ENCODE data around the gene SRGAP1.
"Not testable (repeated sequence)": the region's sequence is repeated elsewhere in the genome, so short reads cannot be mapped to it uniquely, and the experiment has no call there.

The SRGAP1 gene

DNA sequence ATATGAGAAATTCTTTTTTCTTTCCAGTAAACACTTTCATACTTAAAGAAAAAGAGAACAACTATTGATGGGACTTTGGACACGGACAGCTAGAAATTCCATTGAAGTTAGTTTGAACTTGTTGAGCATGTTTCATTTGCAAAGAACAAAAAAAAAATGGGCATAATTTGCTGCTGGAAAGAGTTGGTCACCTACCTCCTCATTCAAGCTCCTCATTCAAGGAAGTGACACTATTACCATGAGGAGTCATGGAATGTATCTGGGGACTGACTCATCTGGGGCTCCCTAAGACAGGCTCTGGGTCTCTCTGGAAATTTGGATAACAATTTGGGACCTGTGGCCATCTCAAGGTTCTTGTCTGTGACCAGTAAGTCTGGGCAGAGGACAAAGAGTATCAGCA lies 327.2 kb downstream of the SRGAP1 start:
- DNase-seq (ENCODE audit: low read depth) = no peak

DNA sequence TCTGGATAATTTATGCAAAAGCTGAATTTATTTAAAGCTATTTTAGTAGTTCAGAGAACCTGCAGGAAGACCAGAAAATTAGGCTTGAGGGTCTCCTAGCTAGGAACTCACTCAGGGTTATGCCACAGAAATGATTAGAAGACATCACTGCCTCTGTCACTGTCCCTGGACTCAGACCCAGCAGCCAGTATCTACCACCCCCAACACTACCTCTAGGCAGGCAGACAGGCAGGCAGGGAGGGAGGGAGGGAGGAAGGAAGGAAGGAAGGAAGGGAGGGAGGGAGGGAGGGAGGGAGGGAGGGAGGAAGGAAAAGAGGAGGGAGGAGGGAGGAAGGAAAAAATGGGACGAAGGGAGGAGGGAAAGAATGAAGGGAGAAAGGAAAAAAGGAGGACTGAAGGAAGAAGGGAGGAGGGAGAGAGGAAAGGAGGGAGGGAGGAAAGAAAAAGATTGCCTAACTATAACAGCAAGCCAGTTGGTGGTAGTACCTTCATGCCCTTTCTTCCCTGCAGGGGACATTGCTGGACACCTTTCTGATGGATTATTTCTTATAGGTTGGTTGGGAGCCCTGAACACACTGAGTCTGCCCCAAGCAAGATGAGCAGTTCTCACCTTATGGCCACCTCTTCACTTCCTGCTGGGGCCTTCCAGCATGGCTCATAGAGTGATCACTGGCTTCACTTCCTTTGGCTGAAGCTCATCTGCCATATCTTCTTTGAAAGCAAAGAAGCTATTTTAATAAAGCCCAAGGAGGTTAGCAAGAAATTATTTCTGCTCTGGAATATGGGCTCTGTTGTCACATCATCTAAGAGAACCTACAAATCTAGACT lies 327.9 kb downstream of the SRGAP1 start:
- no peak for DNase-seq (ENCODE audit: low read depth)

DNA sequence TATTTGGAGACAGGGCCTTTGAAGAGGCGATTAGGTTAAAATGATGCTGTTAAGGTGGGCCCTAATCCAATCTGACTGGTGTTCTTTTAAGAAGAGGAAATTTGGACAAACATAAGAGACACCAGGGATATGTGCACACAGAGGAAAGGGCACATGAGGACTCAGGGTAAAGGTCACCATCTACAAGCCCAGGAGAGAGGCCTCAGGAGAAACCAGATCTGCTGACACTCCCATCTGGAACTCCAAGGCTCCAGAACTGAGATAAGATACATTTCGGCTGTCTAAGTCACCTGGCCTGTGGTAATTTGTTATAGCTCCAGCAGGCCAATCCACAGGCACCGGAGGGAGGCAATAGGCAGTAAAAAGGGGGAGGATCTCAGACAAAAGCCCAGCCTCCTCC lies 329.0 kb downstream of the SRGAP1 start:
- no peak for DNase-seq (ENCODE audit: low read depth)

DNA sequence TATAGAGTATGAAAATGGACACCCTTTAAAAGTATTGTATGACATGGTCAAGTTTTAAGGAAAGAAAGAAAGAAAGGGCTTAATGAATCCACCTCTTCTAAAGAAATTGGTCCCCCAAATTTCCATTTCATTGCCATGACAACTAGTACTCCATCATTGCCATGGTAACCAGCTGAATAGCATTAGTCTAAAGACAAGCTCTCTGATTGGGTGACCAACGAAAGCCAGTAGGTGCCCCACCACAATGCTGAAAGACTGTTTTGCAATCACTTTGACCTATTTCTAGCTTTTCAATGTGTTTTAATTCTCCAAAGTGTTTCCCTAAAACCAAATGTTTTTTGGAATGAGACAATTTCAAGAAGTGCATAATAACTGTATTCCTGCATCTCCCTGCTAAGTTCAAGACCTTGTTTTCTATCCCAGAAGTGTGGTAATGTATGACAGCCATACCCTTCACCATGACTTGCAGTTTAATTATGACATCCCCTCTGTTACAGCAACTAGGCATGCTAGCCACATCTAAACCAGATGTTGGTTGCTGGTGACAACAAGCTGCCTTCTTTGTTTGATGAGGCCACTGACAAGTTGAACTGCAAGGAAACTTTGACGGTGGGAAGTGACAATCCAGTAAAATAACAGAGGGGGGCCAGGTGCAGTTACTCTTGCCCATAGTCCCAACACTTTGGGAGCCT lies 330.9 kb downstream of the SRGAP1 start:
- DNase-seq (ENCODE audit: low read depth) = no peak

DNA sequence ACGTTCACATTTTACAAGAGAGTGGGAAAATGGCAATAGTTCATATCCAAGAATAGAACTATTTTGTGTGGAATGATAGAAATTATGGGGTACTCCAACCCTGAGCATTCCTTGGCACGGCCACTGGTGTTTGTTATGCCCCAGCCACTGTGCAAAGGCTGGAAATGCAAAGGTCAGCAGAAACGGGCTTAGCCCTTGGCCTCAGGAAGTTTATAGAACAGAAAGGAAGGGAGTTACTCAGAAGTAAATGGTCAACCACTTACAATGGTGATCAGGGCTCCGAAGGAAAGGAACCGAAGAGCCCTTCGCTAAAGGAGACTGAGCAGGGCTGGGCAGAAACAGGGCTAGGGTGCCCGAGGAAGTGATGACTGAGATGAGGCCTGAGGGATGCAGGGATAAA lies 332.5 kb downstream of the SRGAP1 start:
- no peak for DNase-seq (ENCODE audit: low read depth)

DNA sequence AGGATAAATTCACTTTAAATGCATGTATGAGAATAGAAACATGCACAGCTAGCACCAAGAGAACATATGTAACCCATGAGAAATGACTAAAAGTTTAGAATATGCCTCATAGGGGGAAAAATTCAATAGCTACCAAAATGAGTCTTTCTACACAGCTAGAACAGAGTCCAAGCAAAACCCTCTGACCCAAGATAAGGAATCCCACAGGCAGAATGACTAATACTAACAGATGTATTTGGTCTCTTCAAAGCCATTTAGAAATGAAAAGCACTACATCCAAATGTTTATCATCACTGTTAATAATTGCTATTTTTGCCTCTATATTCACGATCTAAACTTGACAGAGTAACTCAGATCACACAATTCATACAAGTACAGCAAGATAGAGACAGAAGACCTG lies 333.6 kb downstream of the SRGAP1 start:
- no peak for DNase-seq (ENCODE audit: low read depth)

DNA sequence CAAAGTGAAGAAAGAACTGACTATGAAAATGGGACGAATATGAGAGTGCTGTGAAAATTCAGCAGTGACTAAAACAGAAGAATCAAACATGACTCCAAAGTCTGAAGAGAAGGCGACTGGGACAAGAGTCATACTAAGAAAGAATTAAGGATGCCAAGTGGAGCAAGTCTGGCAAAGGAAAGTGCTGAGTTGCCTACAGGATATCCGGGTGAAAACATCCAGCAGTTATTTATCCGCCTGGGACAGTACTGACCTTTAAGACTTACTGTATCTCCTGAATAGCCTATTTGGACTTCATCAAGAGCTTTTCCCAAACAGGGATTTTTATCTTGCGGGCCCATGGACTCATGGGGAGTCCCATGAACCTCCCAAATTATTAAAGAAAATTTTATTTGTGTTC lies 336.5 kb downstream of the SRGAP1 start:
- DNase-seq (ENCODE audit: low read depth) = no peak

DNA sequence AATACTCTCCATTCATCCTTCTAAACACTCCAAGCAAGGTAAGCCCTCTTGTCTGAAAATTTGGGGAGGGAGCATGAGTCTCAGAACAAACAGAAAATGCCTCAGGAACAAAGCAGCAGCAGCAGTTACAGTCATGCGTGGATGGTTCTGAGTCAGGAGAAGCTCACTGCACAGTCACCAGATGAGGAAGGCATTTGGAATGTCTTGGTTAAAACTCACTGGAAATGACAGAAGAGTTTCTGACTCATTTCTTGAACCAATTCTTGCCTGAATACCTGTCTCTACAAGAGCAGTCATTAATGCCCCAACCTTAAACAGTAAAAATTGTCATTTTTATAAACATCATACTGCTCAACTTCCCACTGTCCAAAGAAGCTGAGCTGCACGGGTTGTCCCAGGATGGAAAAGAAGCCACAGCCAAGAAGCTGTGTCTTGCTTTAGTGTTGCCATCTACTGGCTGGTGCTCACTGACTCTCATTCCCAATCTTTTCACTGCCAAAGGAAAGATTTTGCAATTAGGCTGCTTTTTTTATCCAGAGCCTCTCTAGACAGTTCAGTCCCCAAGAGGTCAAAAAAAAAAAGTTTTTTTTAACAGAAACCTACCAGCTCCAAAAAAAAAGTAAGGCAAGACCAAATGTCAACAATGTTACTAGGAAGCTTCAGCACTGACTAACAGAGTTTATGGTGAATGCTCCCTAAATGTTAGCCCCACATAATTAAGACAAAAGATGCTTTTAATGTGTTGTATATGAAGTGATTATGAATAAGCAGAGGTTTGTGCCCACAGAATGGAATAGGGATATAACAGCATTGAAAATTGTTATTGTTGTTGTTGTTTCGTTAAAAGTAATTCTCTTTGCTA lies 337.2 kb downstream of the SRGAP1 start:
- no peak for DNase-seq (ENCODE audit: low read depth)

DNA sequence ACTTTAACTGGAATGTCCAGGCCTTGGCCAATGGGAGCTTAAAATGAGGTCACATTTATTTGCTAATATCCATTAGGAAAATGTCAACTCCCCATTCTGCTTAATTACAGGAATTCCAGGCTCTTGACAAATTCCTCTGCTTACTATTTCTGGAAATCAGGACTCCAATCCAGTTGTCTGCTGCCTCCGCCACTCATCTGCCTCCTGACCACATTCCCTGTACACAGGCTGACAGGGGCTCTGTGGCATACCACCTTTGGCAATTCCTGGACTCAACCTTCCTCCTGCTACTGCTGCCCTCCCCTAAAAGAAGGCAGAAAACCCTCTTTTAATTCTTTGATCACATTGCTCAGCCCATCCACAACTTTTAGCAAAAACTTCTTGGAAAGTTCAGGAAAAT lies 339.7 kb downstream of the SRGAP1 start:
- DNase-seq (ENCODE audit: low read depth) = no peak

DNA sequence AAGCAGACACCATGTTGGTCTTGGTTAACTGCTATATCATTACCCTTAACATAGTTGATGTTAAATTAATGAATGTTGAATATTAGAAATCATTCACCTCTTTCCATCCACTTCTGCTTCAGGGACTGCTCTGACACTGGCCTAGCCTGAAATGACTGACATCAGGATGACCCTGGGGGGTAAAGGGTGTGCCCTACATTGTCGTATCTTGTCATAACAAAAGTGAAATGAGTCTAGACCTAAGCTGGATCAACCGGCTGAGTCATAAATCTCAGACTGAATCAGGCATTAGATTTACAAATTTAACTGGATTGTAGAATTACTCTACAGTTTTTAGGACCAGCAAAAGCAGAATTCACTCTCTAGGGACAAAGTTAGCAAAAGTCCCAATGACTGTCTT lies 342.3 kb downstream of the SRGAP1 start:
- DNase-seq (ENCODE audit: low read depth) = no peak

DNA sequence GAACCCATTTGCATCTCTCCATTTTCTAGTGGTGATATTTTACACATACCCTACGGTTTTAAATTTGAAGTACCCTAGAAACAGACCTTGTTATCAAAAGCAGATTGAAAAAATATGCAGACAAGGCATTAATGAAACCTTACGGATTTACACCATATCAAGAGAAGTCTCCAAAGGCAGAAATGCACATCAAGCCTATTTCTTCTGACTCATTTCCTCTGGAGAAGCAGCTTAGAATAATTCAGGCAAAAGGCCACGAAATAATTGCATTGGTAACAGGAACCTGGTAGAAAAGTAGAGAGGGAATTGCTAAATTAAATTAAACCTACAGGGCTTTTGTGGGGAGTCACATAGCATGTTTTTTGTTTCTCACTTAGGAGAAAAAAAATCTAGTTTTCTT lies 342.9 kb downstream of the SRGAP1 start:
- DNase-seq (ENCODE audit: low read depth) = no peak

DNA sequence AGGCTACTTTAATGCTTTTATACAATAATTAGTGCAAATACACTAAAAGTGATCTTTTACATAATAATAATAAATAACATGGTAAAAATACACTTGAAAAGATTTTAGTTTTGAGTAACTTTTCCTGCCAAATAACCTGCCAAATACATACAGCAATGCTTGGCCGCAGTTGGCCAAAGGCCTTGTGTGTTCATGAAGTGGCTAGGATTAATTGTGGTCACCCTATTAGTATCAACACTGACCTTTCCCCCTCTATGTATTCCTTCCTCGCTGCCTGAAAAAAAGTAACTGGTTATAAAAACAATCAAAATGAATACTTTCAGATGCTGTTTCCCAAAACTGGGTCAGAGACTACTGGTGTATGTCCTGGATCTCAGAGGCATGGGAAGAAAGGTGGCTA lies 343.3 kb downstream of the SRGAP1 start:
- no peak for DNase-seq (ENCODE audit: low read depth)

DNA sequence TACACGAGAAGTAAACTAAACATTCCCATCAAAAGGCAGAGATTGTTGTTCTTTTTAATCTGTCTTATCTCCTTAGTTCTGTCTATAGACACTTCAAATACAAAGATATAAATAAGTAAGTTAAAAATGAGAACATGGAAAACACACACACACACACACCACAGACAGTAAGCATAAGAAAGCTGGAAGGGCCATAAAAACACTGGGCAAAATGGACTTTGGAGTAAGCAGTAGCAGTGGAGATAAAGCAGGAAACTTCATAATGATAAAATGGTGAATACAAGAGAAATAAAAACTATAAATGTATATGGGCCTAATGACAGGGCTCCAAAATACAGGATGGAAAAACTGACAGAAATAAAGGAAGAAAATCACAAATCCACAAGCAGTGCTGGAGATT lies 345.0 kb downstream of the SRGAP1 start:
- DNase-seq (ENCODE audit: low read depth) = no peak

DNA sequence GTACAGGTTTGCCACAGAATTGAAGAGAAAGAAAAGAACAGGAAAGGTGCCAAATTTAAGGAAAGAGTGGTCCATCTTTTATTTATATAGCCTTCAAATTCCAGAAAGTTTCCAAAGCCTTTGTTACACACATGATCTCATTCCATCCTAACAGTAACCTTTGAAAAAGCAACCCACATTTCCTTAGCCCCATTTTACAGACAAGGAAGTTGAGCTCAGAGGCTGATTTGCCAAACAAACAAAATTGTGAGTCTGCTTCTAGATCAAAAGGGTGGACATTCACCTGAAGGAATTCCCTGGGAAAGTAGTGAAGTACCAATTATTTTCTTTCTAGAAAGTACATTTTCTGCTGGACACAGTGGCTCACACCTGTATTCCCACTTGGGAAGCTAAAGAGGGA lies 345.6 kb downstream of the SRGAP1 start:
- DNase-seq (ENCODE audit: low read depth) = no peak

DNA sequence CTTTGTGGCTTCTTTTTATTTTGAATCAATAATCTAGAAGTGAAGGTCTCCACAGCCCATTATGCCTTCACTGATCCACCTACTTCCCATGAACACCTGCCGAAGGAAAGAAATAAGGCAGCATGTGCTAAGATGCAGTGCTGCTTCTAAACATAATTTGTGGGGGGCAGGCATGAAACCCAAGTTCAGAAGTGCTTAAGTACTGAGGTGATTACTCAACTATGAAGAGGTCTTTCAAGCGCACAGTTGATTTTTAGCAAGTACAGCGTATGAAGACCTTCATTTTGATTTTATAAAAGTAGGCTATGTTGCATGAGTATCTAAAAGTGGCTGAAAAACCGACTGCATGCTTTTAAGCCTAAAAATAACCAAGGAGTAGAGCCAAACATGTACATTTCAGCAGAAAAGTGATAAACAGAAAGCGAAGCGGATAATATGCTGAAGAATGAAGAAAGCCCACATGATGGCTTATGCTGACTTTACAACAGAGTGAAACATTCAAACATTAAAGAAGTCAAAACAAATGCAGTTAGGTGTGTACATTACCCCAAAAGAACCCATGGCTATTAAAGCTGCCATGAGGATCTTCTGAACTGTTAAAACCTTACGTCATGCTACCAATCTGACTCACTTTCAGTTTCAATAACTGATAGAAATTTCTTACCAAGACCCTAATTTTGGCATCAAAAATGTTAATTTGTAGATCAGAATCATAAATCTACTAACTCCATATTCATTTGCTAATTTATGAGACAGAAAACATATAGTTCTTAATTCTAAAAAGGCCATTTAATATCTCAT lies 348.3 kb downstream of the SRGAP1 start:
- no peak for DNase-seq (ENCODE audit: low read depth)

DNA sequence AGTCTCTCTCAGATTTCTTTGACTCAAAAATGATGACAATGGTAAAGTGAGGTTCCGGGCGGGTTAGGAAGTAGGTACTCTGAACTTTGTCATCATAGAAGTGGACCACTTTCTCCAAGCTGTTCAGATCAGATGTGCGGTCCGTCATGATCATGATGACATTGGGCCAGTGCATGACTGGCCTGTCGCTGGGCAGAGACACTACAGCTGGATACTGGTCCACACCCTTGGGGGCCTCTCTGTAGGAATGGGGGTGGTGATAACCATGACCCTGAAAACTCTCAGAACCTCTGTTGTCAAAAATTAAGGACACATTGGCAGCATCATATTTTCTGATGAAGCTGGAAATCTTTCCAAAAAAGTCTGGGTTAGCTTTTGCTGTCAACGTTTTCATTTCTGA lies 349.4 kb downstream of the SRGAP1 start:
- no peak for DNase-seq (ENCODE audit: low read depth)

DNA sequence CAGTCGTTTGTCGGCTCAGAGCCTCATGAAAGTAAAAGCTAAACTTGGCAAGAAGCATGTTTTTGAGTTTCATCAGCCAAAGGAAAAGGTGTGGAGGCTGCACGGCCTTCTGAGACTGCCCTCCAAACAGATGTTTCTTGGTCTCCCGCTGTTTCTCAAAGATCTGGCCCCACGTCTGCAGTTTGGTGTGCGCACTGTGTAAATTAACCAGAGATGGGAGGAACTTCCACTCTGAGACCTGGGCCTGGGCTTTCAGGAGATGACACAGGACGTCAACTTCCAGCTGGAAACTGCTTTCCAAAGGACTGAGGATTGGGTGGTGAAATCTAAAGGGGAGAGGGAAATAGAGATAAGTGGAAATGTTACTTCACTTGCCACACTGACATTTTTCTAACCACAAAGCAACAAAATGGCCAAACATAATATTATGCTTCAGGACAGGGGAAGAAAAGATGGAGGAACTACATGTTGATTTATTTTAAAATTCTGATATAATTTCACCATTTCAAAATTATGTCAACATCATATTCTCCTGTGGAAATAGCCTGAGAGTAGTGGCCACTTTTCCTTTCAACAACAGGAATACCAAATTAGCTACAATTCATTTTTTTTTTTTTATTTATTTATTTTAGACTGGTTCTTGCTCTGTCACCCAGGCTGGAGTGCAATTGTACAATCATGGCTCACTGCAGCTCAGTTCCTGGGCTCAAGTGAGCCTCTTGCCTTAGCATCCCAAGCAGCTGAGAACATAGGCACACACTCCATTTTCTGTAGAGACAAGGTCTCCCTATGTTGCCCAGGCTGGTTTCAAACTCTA lies 350.0 kb downstream of the SRGAP1 start:
- no peak for DNase-seq (ENCODE audit: low read depth)

DNA sequence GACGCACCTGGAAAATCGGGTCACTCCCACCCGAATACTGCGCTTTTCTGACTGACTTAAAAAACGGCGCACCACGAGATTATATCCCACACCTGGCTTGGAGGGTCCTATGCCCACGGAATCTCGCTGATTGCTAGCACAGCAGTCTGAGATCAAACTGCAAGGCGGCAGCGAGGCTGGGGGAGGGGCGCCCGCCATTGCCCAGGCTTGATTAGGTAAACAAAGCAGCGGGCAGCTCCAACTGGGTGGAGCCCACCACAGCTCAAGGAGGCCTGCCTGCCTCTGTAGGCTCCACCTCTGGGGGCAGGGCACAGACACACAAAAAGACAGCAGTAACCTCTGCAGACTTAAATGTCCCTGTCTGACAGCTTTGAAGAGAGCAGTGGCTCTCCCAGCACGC lies 351.3 kb downstream of the SRGAP1 start:
- not testable (repeated sequence) for DNase-seq (ENCODE audit: low read depth)

DNA sequence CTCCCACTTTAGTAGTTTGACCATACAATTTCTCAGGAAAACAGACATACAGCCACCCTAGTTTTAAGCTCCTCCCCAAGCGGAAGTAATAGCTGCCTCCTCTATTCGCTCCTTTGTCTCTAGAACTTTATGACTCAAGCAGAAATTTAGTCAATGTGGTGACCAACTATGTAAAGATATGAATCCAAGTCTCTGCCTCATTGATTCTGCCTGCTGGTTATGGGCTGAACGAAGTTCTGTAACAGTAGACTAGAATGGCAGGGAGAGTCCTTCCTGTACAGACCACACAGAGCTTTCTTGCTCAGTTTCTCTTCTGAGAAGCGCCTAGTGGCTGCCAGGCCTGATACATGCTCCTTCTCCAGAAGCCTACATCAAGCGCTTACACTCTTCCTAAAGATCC lies 358.5 kb downstream of the SRGAP1 start:
- DNase-seq (ENCODE audit: low read depth) = no peak

DNA sequence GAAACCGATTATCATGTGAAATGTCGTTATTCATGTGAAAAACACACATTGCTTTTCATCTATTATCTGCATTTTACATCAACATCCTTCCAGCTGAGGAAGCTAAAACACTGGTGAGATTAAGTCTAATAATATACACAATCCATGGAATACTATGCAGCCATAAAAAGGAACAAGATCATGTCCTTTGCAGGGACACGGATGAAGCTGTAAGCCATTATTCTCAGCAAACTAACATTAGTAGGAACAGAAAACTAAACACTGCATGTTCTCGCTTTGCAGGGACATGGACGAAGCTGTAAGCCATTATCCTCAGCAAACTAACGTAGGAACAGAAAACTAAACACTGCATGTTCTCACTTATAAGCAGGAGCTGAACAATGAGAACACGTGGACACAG lies 359.3 kb downstream of the SRGAP1 start:
- no peak for DNase-seq (ENCODE audit: low read depth)

DNA sequence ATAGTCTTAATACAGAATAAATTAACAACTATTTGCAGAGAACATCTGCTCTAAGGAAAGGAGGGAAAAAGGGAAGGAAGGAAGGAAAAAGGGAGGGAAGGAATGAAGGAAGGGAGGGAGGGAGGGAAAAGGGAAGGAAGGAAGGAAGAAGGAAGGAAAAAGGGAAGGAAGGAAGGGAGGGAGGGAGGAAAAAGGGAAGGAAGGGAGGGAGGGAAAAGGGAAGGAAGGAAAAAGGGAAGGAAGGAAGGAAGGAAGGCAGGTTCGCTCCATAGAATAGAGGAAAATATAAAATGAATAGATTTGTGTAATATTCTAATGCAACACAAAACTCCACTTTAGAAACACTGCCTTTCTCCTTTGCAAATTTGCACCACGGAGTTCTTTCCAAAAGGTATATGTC lies 361.0 kb downstream of the SRGAP1 start:
- no peak for DNase-seq (ENCODE audit: low read depth)

Data from activated T-cell treated with anti-CD3 and anti-CD28 coated beads for 24 hours (primary cell).